NT2/D1 (cell line): ENCODE measurements around the gene FOS.

Experiments used
- SUZ12 ChIP-seq: IDR thresholded peaks from 2 replicates; pipeline ENCODE4 v1.6.1; 2011; ENCODE audit not compliant: insufficient read length, insufficient read depth; ENCODE audit errors: extremely low read depth
- YY1 ChIP-seq: IDR thresholded peaks from 2 replicates; pipeline ENCODE4 v1.6.1; 2011; ENCODE audit not compliant: insufficient read length, insufficient read depth
- ZNF274 ChIP-seq: IDR thresholded peaks from 2 replicates; pipeline ENCODE4 v1.6.1; 2011; ENCODE audit warnings: mild to moderate bottlenecking, low read depth, low read length

- TF ChIP-seq ZNF274 (no peak), YY1 (no peak), SUZ12 (no peak)
Observed at GRCh38 chr14:75295491-75296345, 17.1 kb downstream of the FOS start.
